ENCODE results near the gene NMRAL1. TPM values are rescaled to one million over a fixed set of nuclear protein-coding genes. Genes with fewer than 3 reads are reported as not detected.

Gene NMRAL1
- total RNA-seq, 4 donors from 2014 or later: 2.7 to 11.0 (median 9.1) TPM

GRCh38 chr16:4412854-4413253 lies 61.6 kb downstream of the NMRAL1 start:
- intact Hi-C loops (cut with DNase I; ENCODE audit: low total_unique reads) (no loop called here), in situ Hi-C loops (cut with MboI; ENCODE audit: low sequenced_read_pairs in 4 of 4) (loop anchor here in 3 of 4 donors (10.0 kb wide), 2 partner anchors 58 to 128 kb away; partner anchors contain the start of gene PAM16 (in 2 of the 3))
- Histone ChIP-seq H3K27ac (no peak overlapping the region), H3K27me3 (no peaks in the 10 kb centered on the region), H3K4me3 (no peak overlapping the region), H3K36me3 (no peaks in the 10 kb centered on the region), H3K9me3 (no peaks in the 10 kb centered on the region), H3K4me1 (peaks cover 3 to 13% of the 10 kb centered on the region in 2 donors)
- DNase-seq (no peak), ATAC-seq (no peak)
- no peak for TF ChIP-seq POLR2A (IDR thresholded peaks at IDR 0.05)
- TF ChIP-seq CTCF (IDR thresholded peaks at IDR 0.05 in 4 of 5, conservative IDR thresholded peaks at IDR 0.05 in 1 of 5): no peak

DNA sequence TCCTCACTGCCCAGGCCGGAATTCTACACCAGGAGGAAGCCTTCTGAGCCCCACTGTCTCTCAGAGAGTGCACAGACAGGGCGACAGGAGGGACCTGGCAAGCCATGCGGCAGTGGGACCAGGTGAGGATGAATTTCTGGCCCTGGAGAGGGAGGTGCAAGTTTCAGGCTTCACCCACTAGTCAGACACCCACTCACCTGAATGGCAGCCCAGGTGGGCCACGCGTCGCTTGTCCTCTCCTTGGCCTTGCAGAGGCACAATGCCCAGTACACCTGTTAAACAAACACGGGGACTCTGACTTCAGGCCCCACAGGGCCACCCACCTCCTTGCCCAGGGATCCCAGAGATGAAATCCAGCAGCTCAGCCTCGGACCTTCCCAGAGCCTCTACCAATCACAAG lies 62.3 kb downstream of the NMRAL1 start:
- in situ Hi-C loops (cut with MboI; ENCODE audit: low sequenced_read_pairs in 4 of 4): loop anchor here in 3 of 4 donors (10.0 kb wide), 2 partner anchors 57 to 127 kb away; partner anchors contain the start of gene PAM16 (in 2 of the 3)
- intact Hi-C loops (cut with DNase I; ENCODE audit: low total_unique reads): no loop called here
- Histone ChIP-seq H3K4me3 (no peak overlapping the region), H3K27ac (no peak overlapping the region), H3K9me3 (no peaks in the 10 kb centered on the region), H3K27me3 (no peaks in the 10 kb centered on the region), H3K36me3 (peaks cover 0 to 5% of the 10 kb centered on the region in 2 donors), H3K4me1 (peaks cover 0 to 13% of the 10 kb centered on the region in 2 donors)
- no peak for ATAC-seq
- no peak for TF ChIP-seq CTCF (IDR thresholded peaks at IDR 0.05 in 4 of 5, conservative IDR thresholded peaks at IDR 0.05 in 1 of 5)
- TF ChIP-seq POLR2A (IDR thresholded peaks at IDR 0.05): no peak
- DNase-seq: no peak

Other genes with a start within 250 kb of the NMRAL1 start
- gene SRL, start 232.5 kb downstream of the NMRAL1 start, total RNA-seq: 100 to 1,000 TPM; 184 to 519 (median 364) TPM
- gene TFAP4, start 201.6 kb downstream of the NMRAL1 start, total RNA-seq: 1 to 10 TPM; 3.2 to 5.0 (median 4.1) TPM
- gene GLIS2, start 158.6 kb downstream of the NMRAL1 start, total RNA-seq: under 1 TPM in 3 of 4 donors, not detected in 1; 0.81 to 0.95 (median 0.95) TPM
- 100 to 1,000 TPM; 112 to 174 (median 132) TPM for gene PAM16, start 123.3 kb downstream of the NMRAL1 start, total RNA-seq
- gene VASN, start 102.8 kb downstream of the NMRAL1 start, total RNA-seq: 10 to 100 TPM in 1 of 4 donors, 1 to 10 TPM in 3; 2.4 to 12.8 (median 3.7) TPM
- gene CORO7, start 58.0 kb downstream of the NMRAL1 start, total RNA-seq: 10 to 100 TPM in 1 of 4 donors, 1 to 10 TPM in 3; 5.7 to 15.3 (median 7.2) TPM
- 100 to 1,000 TPM in 2 of 4 donors, 10 to 100 TPM in 2; 94.8 to 114 (median 103) TPM for gene DNAJA3, start 48.8 kb downstream of the NMRAL1 start, total RNA-seq
- 10 to 100 TPM; 21.7 to 30.0 (median 28.4) TPM for gene HMOX2, start 1.8 kb upstream of the NMRAL1 start, total RNA-seq
- 10 to 100 TPM; 23.8 to 34.2 (median 25.4) TPM for gene CDIP1, start 64.1 kb upstream of the NMRAL1 start, total RNA-seq
- gene C16orf96, start 81.7 kb upstream of the NMRAL1 start, total RNA-seq: under 1 TPM in 2 of 4 donors, not detected in 2; 0.15 to 0.59 TPM
- 10 to 100 TPM; 13.5 to 19.0 (median 15.4) TPM for gene UBALD1, start 140.3 kb upstream of the NMRAL1 start, total RNA-seq
- gene MGRN1, start 150.2 kb upstream of the NMRAL1 start, total RNA-seq: 10 to 100 TPM; 33.8 to 62.9 (median 55.0) TPM
- gene NUDT16L1, start 218.9 kb upstream of the NMRAL1 start, total RNA-seq: 10 to 100 TPM in 1 of 4 donors, 1 to 10 TPM in 3; 7.4 to 10.2 (median 8.8) TPM